GM12878 (cell line): ENCODE measurements around the gene LARP6. TPM values are rescaled to one million over a fixed set of nuclear protein-coding genes. Genes with fewer than 3 reads are reported as not detected.
"Not testable (repeated sequence)": the region's sequence is repeated elsewhere in the genome, so short reads cannot be mapped to it uniquely, and the experiment has no call there.

Source experiments
- ATAC-seq: fragments of 200-7000 bp; cut with Tn5 transposase; 3 replicates; pipeline ENCODE4 v1.9.1; 2020; ENCODE audit warnings: mild to moderate bottlenecking, moderate library complexity
- BruUV-seq: library from RNA; stranded (reverse); fragments of 400-500 nt; replicated peaks from 2 replicates; lab custom pipeline; 2021; lab: Mats Ljungman, UMichigan
- CTCF ChIA-PET: fragments of 300-600 bp; sonication (Branson Sonifier 250); formaldehyde crosslinking; extraction: SDS; loops from one replicate; lab custom pipeline; 2021; ENCODE audit warnings: inconsistent platforms; lab: Yijun Ruan, JAX
- POLR2A ChIA-PET: fragments of 350-600 bp; formaldehyde crosslinking; extraction: SDS; loops from one replicate; lab custom pipeline; 2021; ENCODE audit warnings: inconsistent platforms; lab: Charles Lee
- RAD21 ChIA-PET: fragments of 300-600 bp; sonication (Branson Sonifier 250); formaldehyde crosslinking; loops from one replicate; lab custom pipeline; 2023; ENCODE audit warnings: antibody characterized with exemption; ENCODE audit not compliant: unreplicated experiment; lab: Charles Lee
- SMC1A ChIA-PET: fragments of 300-600 bp; sonication (Branson Sonifier 250); formaldehyde crosslinking; loops from one replicate; lab custom pipeline; 2023; ENCODE audit not compliant: unreplicated experiment, uncharacterized antibody; lab: Charles Lee
- DNase-seq: peaks from one replicate; pipeline ENCODE4 v3.0.0-alpha.2; 2011; ENCODE audit warnings: low read depth, low spot score
- FAIRE-seq: peaks from 3 replicates; lab custom pipeline; 2011; peaks lifted over from hg19 to GRCh38; lab: Jason Lieb, UNC
- H2AFZ ChIP-seq: 2 replicates; pipeline ENCODE4 v1.6.0; 2011; ENCODE audit warnings: low read depth, low read length, control low read depth; ENCODE audit not compliant: control insufficient read depth
- H3K27ac ChIP-seq: 2 replicates; pipeline ENCODE4 v1.5.1; 2011; ENCODE audit warnings: control low read depth; ENCODE audit not compliant: control insufficient read depth, insufficient read depth
- H3K27me3 ChIP-seq, 2 experiments: replicated peaks in 1 of 2; 2 replicates each; pipeline versions ENCODE4 v1.6.0 to v1.6.1; 2011; ENCODE audit warnings: low read length in 1 of 2; ENCODE audit not compliant: control insufficient read depth in 2 of 2, insufficient read depth in 2 of 2
- H3K36me3 ChIP-seq, 2 experiments: 2 replicates each; pipeline ENCODE4 v1.5.1; 2011; ENCODE audit warnings: low read length in 1 of 2; ENCODE audit not compliant: control insufficient read depth in 2 of 2, insufficient read depth in 2 of 2
- H3K4me1 ChIP-seq: 2 replicates; pipeline ENCODE4 v1.6.1; 2011; ENCODE audit warnings: mild to moderate bottlenecking, low read length, moderate library complexity, mixed read lengths; ENCODE audit not compliant: control insufficient read depth, insufficient read depth
- H3K4me2 ChIP-seq: 2 replicates; pipeline ENCODE4 v1.6.0; 2011; ENCODE audit warnings: control low read depth; ENCODE audit not compliant: control insufficient read depth, insufficient read depth
- H3K4me3 ChIP-seq: fragments of 200-600 bp; sonication (generic); 2 replicates; pipeline ENCODE4 v1.5.1; 2016
- H3K79me2 ChIP-seq: 2 replicates; pipeline ENCODE4 v1.6.0; 2011; ENCODE audit warnings: low read length; ENCODE audit not compliant: control insufficient read depth, insufficient read depth
- H3K9ac ChIP-seq: 2 replicates; pipeline ENCODE4 v1.8.0; 2011; ENCODE audit warnings: low read length, control low read depth, mixed read lengths; ENCODE audit not compliant: control insufficient read depth, insufficient read depth
- H3K9me3 ChIP-seq: replicated peaks from 3 replicates; pipeline ENCODE4 v1.5.1; 2011; ENCODE audit warnings: mild to moderate bottlenecking, low read length; ENCODE audit not compliant: control insufficient read depth, insufficient read depth
- H4K20me1 ChIP-seq: 2 replicates; pipeline ENCODE4 v1.6.0; 2011; ENCODE audit not compliant: control insufficient read depth, insufficient read depth
- CHD4 ChIP-seq: fragments of 200-600 bp; sonication (generic); IDR thresholded peaks from 2 replicates; pipeline ENCODE4 v1.6.1; 2016; ENCODE audit warnings: mild to moderate bottlenecking
- MTA3 ChIP-seq: IDR thresholded peaks from 2 replicates; pipeline ENCODE4 v1.6.1; 2012; ENCODE audit warnings: low read length, inconsistent platforms, borderline replicate concordance
- SPI1 ChIP-seq: IDR thresholded peaks from 2 replicates; pipeline ENCODE4 v1.6.1; 2011; ENCODE audit warnings: low read depth, mild to moderate bottlenecking, low read length, moderate library complexity, borderline replicate concordance; ENCODE audit not compliant: insufficient read depth
- TCF7 ChIP-seq: IDR thresholded peaks from 2 replicates; pipeline ENCODE4 v1.6.1; 2014; ENCODE audit warnings: antibody characterized with exemption, borderline replicate concordance
- WGBS: methylation state at CpG from one replicate; pipeline ENCODE4 v1.1.6; 2016; ENCODE audit warnings: low lambda C conversion rate; ENCODE audit not compliant: insufficient replicate concordance, insufficient coverage; ENCODE audit errors: missing lambda C conversion rate; 5-methylcytosine and 5-hydroxymethylcytosine counted together
- in situ Hi-C: fragments of 300-500 bp; cut with MboI; formaldehyde crosslinking; loops from 9 replicates; pipeline ENCODE4 v1.14.3; 2018; ENCODE audit warnings: mixed read lengths
- intact Hi-C: fragments of 100-400 bp; cut with micrococcal nuclease; formaldehyde crosslinking; loops from one replicate; pipeline ENCODE4 v1.14.2; 2022; ENCODE audit not compliant: unreplicated experiment
- polyA plus RNA-seq, 11 experiments: library from polyadenylated mRNA; depleted of rRNA in 4 of 11; unstranded in 6 of 11; stranded (reverse) in 5 of 11; fragments of >200 nt; fragmentation: Nextera tagmentation in 4 of 11; fragmentation: Illumina TruSeq in 1 of 11; extraction: Ambion mirVana in 4 of 11; extraction: Trizol in 1 of 11; gene quantifications; 1 replicate in 1 of 11; 2 replicates in 10 of 11; pipeline versions ENCODE4 v1.2.1 to v1.2.3, GENCODE V29; 2011 to 2016; ENCODE audit warnings: inconsistent platforms in 2 of 11, missing spikeins in 2 of 11, low read depth in 1 of 11
- total RNA-seq, 4 experiments: library from RNA; depleted of rRNA in 3 of 4; stranded (reverse); fragments of >200 nt in 3 of 4; fragmentation: Illumina TruSeq in 1 of 4; extraction: Trizol in 1 of 4; gene quantifications; 2 replicates each; pipeline versions ENCODE4 v1.2.1 to v1.2.3, GENCODE V29; 2013 to 2021
- TF ChIP-seq, protein P1 (sequence below): IDR thresholded peaks from 2 replicates; pipeline ENCODE4 v1.6.1; 2011; ENCODE audit warnings: mild to moderate bottlenecking, low read depth, low read length, moderate library complexity; ENCODE audit not compliant: insufficient replicate concordance

LARP6 gene
- total and polyA plus RNA-seq, 10 of the 15 experiments (the other 5 are each of a cell fraction or from before 2014, with no cell fraction given), result 0.74 to 14.6 (median 3.9) TPM

GRCh38 chr15:70810916-70811578 lies 42.9 kb downstream of the LARP6 start:
- no peak overlapping the region for H2AFZ ChIP-seq
- BruUV-seq, result no TSS peak
- TF ChIP-seq, protein P1, sequence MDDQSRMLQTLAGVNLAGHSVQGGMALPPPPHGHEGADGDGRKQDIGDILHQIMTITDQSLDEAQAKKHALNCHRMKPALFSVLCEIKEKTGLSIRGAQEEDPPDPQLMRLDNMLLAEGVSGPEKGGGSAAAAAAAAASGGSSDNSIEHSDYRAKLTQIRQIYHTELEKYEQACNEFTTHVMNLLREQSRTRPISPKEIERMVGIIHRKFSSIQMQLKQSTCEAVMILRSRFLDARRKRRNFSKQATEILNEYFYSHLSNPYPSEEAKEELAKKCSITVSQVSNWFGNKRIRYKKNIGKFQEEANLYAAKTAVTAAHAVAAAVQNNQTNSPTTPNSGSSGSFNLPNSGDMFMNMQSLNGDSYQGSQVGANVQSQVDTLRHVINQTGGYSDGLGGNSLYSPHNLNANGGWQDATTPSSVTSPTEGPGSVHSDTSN, result no peak
- TF ChIP-seq CHD4, result no peak
- TF ChIP-seq MTA3, result no peak
- no peaks in the 10 kb centered on the region for H3K36me3 ChIP-seq
- ChIA-PET CTCF (interaction anchor here (0.9 to 1.6 kb wide), 8 partner anchors 13 to 325 kb away, joined by 3 to 8 read pairs (median 4); no protein-coding TSS in a partner anchor), POLR2A (no interaction called here), SMC1A (no interaction called here), RAD21 (no interaction called here)
- no peaks in the 10 kb centered on the region for H3K79me2 ChIP-seq
- no peak overlapping the region for H3K27ac ChIP-seq
- no peak overlapping the region for H3K4me2 ChIP-seq
- no peaks in the 10 kb centered on the region; a peak in 1 of 4 replicates for H3K27me3 ChIP-seq
- H4K20me1 ChIP-seq, result no peaks in the 10 kb centered on the region
- 42% methylated on average over 9 of the region's 9 CpGs for WGBS
- ATAC-seq (no peak), DNase-seq (no peak), FAIRE-seq (no peak)
- H3K4me3 ChIP-seq, result no peak overlapping the region
- in situ Hi-C loops (no loop called here), intact Hi-C loops (loop anchor here (5.0 kb wide), 1 partner anchor 1334 kb away; no protein-coding TSS in a partner anchor)
- H3K9ac ChIP-seq, result no peak overlapping the region
- H3K9me3 ChIP-seq, result no peaks in the 10 kb centered on the region
- H3K4me1 ChIP-seq, result no peaks in the 10 kb centered on the region

DNA sequence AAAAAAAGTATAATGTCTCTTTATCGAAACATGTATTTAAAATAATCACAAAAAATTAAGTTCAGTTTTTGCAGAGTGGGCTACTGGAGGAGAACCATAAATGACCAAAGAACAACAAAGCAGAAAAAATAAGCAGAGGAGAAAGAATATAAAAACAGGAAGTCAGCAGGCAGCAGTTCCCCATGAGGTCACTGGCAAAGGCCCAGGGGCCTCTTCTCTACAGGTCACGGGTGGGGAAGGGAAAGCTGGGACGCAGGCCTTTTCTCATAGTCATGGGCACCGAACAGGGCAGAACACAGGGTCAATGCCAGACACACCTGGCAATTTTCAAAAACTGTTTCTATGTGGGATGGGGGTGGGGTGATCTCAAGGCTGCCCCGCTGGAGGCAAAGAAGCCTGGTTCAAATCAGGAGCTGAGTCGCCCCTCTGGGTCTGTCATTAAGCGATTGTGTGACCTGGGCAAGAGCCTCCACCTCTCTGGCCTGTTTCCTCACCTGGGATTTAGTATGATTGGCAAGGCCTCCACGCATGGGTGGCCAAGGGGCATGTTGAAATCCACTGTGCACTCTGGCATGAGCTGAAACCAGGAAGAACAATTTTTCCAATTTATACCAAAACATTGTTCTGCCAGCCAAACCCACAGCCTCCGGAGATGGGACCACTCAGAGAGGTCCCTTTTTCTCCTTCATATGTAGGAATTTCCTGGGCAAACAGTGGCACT lies 46.8 kb downstream of the LARP6 start:
- FAIRE-seq (no peak), ATAC-seq (no peak), DNase-seq (no peak)
- intact Hi-C loops (no loop called here), in situ Hi-C loops (no loop called here)
- H3K27me3 ChIP-seq, result no peaks in the 10 kb centered on the region; a peak in 1 of 4 replicates
- no peak overlapping the region for H2AFZ ChIP-seq
- no peak overlapping the region for H3K4me2 ChIP-seq
- RAD21 ChIA-PET, result no interaction called here
- POLR2A ChIA-PET, result no interaction called here
- H3K9me3 ChIP-seq, result no peaks in the 10 kb centered on the region
- SMC1A ChIA-PET, result no interaction called here
- no peak overlapping the region for H3K4me3 ChIP-seq
- CTCF ChIA-PET, result no interaction called here
- no peaks in the 10 kb centered on the region for H3K79me2 ChIP-seq
- no TSS peak for BruUV-seq
- H3K9ac ChIP-seq, result no peak overlapping the region
- H3K36me3 ChIP-seq, result no peaks in the 10 kb centered on the region
- no peak overlapping the region for H3K27ac ChIP-seq
- H4K20me1 ChIP-seq, result no peaks in the 10 kb centered on the region
- WGBS, result 24% methylated on average over 9 of the region's 9 CpGs
- TF ChIP-seq SPI1 (peak; percentile 61; the same call in 1 of the 2 replicates), TCF7 (no peak)
- no peaks in the 10 kb centered on the region for H3K4me1 ChIP-seq

DNA sequence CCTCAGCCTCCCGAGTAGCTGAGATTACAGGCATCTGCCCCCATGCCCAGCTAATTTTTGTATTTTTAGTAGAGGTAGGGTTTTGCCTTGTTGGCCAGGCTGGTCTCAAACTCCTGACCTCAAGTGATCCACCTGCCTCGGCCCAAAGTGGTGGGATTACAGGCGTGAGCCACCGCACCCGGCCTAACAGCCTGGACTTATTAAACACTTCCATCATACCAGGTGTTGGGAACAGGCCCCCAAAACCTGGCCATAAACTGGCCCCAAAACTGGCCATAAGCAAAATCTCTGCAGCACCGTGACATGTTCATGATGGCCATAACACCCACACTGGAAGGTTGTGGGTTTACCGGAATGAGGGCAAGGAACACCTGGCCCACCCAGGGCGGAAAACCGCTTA lies 49.6 kb downstream of the LARP6 start:
- POLR2A ChIA-PET, ATAC-seq, H4K20me1 ChIP-seq, H3K4me2 ChIP-seq, CTCF ChIA-PET, H3K9me3 ChIP-seq, H3K27me3 ChIP-seq, SMC1A ChIA-PET, H3K79me2 ChIP-seq, H2AFZ ChIP-seq, DNase-seq, RAD21 ChIA-PET, H3K9ac ChIP-seq, H3K27ac ChIP-seq, BruUV-seq, in situ Hi-C loops, H3K36me3 ChIP-seq, H3K4me3 ChIP-seq, FAIRE-seq, intact Hi-C loops, H3K4me1 ChIP-seq: not testable (repeated sequence)
- WGBS, result 44% methylated on average over 9 of the region's 9 CpGs
